HG03378 (cell line): ENCODE data around the gene SELENOO.
"Not testable (repeated sequence)": the region's sequence is repeated elsewhere in the genome, so short reads cannot be mapped to it uniquely, and the experiment has no call there.

Experiments
- ATAC-seq: cut with Tn5 transposase; IDR thresholded peaks from one replicate; pipeline ENCODE4 v1.9.1; 2021; ENCODE audit warnings: mild to moderate bottlenecking, moderate library complexity; ENCODE audit not compliant: unreplicated experiment

SELENOO gene, protein sequence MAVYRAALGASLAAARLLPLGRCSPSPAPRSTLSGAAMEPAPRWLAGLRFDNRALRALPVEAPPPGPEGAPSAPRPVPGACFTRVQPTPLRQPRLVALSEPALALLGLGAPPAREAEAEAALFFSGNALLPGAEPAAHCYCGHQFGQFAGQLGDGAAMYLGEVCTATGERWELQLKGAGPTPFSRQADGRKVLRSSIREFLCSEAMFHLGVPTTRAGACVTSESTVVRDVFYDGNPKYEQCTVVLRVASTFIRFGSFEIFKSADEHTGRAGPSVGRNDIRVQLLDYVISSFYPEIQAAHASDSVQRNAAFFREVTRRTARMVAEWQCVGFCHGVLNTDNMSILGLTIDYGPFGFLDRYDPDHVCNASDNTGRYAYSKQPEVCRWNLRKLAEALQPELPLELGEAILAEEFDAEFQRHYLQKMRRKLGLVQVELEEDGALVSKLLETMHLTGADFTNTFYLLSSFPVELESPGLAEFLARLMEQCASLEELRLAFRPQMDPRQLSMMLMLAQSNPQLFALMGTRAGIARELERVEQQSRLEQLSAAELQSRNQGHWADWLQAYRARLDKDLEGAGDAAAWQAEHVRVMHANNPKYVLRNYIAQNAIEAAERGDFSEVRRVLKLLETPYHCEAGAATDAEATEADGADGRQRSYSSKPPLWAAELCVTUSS

DNA sequence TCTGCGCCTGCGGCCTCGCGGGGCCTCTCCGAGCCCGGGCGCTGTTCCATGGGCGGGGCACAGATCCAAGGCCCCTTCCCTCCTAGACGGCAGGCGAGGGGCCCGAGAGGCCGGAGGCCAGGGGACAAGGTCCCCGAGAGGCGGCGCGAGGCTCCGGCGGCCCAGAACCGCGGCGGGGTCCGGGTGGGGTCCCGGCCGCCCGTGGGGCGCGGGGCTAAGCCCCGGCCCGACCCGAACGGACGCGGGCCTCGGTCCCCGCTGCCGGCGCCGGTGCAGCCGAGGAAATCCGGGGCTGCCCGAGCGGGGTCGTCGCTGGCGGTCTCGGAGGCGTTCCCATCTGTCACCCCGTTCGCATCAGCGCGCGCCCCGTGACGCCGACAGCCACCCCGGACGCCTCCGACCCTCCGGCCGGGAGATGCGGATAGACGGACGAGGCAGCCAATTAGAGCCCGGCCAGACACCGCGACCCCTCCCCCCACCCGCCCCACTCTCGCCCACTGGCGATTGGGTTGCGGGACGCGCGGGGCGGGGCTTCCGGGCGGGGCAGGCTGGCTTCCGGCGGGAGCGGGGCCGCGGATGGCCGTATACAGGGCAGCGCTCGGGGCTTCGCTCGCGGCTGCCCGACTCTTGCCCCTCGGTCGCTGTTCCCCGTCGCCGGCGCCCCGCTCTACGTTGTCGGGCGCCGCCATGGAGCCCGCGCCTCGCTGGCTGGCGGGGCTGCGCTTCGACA, at the start of gene SELENOO:
Gene SELENOO (plus strand): TSS at position 551 of the 730 bp plus-strand sequence. CDS start 26 bp downstream, at position 577.
- ATAC-seq = no peak

DNA sequence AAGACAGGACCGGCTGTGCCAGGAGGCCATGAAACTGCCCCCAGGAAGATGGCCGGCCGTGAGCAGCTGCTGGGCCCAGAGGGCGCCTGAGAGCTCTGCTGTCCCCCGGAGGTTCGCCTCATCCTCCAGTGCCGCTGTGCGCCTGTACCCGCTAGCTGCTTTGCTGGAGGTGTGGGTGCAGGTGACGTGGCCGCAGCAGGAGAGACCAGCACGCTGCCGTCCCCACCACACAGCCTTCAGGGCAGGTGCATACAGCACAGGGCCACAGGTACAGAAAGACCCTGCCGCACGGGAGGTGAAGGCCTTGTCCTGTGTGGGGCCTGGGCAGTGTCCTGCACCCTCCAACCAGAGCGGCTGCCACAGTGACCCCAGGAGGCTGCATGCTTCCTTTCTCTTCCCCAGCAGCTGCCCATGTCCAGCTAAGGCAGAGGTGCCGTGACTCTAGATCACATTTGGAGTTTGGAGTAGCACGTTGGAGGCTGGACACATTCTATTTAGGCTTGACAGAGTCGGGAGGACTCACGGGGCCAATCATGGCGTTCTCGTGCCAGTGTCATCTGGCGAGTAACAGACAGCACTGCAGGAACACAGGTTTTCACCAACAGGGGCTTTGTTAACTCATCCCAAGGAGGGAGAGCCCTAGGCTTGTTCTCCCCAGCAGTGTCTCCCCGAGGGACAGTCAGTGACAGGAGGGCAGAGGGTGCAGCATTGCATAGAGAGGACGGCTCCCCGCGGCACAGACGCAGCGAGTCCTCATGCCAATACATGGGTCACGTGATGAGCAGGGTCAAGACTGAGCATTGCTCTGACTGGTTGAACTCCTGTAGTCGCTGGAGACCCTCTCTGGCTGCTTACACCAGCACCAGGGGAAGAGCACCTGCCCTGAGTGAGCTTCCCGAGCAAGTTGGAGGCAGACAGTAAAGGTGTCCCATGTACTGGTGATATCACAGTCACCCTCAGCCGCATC, 49.0 kb upstream of the SELENOO start:
- ATAC-seq = no peak

DNA sequence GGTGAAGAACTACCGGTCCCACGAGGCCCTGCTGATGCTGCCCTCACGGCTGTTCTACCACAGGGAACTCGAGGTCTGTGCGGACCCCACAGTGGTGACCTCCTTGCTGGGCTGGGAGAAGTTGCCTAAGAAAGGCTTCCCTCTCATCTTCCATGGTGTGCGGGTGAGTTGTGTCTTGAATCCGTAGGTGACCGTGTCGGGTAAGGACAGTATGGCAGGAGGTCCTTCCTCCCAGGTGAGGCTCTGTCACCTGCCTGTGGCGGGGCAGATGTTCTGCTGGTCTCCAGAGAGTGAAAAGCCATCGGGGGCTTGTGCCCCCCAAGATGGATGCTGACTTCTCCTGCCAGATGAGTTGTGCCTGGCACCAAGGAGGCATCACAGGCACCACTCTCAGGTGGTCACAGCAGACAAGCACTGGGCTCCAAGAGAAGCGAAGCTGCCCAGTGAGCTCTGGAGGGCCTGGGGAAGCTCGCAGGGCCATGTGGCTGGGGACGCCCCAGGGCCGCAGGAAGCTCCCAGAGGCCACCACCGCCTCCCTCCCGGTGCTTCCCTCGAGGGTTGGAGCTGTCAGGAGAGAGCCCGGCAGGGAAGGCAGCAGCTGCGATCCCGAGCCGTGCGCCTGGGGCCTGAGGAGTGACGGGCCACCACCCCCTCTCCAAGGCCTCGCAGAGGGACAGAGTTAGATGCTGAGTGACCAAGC, 47.6 kb upstream of the SELENOO start:
- ATAC-seq = no peak

DNA sequence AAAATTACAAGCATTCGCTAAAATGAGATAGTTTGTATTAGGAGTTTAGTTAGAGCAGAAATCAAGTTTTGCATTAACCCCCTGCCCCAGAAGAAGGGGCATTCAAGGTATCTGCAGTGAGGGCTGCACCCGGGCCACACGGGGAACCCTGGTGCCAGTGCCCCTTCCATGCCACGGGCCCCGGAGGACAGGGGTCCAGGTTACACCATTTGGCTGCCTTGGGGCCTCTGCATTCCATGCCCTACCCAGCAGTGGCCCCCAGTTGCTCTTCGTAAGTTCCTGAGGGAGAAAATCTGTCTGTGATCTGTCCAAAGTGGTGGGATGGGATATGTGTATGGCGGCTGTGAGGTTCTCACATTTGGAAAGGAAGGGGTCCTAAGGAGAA, 47.1 kb upstream of the SELENOO start:
- no peak for ATAC-seq

DNA sequence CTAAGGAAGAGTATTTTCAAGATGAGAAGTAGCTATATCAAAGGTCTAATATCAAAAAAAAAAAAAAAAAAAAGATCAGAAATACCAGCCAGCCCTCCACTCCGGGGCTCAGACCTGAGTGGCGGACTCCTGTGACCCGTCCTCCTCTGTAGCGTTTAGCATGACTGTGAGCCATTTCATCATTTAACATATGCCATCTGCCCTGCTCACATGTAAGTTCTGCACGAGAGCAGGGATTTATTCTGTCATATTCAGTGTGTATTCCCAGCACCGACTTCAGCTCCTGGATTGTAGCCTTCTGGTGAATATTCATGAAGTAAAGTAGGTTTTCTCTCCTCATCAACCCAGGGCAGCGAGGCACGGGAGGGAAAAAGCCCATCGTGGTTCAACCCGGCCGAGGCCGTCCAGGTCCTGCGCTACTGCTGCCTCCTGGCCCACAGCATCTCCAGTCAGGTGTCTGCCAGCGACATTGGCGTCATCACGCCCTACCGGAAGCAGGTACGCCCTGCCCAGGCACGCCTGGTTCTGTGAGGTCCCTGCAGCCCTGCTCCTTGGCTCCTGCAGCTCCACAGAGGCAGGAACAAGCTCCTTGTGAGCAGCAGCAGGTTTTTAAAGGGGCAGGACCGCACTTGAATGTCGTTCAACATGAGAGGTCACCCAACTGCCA, 43.0 kb upstream of the SELENOO start:
- no peak for ATAC-seq

DNA sequence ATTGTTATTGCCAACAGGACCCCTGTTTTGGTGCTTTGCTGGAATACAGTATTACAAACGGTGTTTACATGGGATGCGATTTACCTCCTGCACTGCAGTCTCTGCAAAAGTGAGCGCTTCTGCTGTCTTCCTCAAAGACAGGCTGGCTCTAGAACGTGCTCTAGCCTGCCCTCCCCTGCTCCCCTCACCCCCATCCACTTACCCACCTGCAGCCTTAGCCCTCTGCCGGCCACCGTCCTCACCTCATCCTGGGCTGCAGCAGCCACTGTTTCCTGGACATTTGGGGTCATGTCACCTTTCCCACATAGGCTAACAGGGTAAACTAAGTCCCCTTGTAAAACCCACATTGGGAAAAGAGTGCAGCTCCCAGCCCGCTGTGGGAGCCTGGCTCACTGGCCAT, 39.9 kb upstream of the SELENOO start:
- no peak for ATAC-seq

DNA sequence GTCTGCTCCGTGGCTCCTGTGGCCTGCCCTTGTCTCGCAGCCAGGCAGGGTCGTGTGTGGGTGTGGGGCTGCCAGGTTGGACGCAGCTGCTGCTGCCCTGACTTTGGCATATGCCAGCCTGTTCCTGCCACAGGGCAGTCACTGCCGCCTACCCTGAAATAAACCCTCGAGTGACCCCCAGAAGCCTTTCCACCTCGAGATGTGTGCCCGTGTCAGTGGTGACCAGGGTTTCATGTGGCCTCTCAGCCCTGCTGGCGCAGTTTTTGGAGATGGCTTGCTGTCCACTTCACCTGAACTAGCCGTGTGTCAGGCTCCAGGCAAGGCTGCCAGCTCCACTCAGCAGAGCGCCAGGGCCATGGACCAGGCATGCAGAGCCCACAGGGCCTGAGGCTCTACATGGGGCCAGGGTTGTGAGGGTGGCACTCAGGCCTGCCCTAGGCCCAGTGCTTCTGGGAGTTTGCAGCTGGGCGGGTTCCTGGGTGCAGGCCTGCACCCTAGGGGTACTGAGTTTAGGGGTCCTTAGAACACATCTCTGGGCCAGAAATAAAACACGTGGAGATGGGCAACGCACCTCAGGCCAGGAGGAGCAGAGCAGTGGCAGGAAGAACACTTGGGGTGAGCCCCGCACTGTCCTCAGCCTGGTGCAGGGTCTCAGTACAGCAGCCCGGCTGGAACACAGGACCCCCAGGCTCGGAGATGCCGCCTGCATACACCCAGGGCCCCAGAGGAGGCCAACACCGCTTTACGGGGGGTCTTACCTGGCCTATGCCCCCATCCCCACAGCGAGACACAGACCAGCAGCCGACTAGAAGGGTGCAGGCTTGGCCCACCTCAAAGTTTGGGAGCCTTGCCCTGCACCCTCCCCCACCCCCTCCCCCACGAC, 39.1 kb upstream of the SELENOO start:
- no peak for ATAC-seq

DNA sequence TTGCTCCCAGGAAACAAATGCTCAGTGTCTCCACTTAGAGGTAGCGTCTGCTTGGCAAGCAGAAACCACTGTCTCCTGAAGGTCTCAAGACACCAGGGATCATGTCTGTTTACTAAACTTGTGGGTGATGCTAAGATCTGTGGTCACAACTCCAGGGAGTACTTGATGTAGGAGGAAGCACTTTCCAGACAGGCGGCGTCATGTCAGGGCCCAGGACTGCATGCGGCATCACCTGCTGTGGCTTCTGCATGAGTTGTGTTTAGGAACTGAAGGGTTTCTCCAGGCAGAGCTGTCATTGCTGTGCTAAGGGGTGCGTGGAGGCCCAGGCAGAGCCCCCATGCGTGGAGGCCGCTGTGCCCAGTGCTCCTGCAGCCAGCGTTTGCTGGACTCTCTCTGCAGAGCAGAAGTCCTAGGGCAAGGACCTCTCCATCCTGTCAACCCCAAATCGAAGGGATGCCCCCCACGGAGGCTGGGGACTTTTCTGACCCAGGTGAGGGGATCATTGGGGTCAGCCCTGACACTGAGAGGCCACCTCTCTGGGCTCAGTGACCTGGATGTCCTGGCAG, 38.3 kb upstream of the SELENOO start:
- ATAC-seq = no peak

DNA sequence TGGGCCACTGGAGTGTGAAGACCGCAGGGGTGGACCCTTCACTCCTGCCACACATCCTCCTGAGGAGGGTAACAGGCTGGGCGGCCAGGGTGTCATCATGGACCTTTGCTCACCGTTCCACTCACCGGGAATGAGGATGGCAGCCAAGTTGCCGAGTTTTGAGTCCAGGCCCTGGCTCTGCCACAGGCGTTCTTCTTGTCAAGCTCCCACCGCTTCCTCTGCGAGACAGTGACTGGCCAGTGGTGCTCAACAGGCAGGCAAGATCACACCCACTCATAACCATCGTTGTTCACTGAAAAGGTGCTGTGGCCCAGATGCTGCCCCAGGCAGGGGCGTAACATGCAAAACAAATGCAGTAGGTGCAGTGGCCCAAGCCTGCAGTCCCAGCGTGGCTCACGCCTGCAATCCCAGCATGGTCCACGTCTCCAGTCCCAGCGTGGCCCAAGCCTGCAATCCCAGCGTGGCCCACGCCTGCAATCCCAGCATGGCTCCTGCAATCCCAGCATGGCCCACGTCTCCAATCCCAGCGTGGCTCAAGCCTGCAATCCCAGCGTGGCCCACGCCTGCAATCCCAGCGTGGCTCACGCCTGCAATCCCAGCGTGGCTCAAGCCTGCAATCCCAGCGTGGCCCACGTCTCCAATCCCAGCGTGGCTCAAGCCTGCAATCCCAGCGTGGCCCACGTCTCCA, 35.2 kb upstream of the SELENOO start:
- ATAC-seq = no peak

DNA sequence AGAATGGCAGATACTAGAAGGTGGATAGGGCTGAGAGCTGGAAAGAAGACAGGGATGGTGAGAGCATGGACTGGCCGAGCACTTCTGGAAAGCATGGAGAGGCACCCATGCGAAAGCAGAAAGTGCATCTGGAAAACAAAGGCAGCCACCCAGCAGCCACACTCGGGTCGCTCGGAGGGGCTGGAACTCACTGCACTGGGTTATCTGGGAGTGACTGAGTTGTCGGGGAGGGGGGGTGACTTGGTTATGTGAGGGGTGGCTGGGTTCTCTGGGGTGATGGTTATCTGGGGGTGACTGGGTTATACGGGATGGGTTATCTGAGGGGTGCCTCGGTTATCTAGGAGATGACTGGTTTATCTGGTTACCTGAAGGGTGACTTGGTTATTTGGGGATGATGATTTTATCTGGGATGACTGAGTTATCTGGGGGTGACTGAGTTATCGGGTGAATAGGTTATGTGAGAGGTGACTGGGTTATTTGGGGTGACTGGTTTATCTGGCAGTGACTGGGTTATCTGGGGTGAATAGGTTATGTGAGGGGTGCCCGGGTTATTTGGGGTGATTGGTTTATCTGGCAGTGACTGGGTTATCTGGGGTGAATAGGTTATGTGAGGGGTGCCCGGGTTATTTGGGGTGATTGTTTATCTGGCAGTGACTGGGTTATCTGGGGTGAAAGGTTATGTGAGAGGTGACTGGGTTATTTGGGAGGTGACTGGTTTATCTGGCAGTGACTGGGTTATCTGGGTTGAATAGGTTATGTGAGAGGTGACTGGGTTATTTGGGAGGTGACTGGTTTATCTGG, 32.9 kb upstream of the SELENOO start:
- ATAC-seq = no peak

DNA sequence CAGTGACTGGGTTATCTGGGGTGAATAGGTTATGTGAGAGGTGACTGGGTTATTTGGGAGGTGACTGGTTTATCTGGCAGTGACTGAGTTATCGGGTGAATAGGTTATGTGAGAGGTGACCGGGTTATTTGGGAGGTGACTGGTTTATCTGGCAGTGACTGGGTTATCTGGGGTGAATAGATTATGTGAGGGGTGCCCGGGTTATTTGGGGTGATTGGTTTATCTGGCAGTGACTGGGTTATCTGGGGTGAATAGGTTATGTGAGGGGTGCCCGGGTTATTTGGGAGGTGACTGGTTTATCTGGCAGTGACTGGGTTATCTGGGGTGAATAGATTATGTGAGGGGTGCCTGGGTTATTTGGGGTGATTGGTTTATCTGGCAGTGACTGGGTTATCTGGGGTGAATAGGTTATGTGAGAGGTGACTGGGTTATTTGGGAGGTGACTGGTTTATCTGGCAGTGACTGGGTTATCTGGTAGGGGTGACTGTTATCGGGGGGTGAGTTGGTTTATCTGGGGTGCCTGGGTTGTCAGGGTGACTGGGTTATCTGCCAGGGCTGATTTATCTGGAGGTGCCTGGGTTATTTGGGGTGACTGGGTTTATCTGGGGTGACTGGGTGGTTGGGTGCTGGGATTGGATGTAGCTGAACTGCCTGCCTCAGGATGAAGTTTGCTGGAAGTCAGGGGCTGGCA, 32.2 kb upstream of the SELENOO start:
- not testable (repeated sequence) for ATAC-seq

DNA sequence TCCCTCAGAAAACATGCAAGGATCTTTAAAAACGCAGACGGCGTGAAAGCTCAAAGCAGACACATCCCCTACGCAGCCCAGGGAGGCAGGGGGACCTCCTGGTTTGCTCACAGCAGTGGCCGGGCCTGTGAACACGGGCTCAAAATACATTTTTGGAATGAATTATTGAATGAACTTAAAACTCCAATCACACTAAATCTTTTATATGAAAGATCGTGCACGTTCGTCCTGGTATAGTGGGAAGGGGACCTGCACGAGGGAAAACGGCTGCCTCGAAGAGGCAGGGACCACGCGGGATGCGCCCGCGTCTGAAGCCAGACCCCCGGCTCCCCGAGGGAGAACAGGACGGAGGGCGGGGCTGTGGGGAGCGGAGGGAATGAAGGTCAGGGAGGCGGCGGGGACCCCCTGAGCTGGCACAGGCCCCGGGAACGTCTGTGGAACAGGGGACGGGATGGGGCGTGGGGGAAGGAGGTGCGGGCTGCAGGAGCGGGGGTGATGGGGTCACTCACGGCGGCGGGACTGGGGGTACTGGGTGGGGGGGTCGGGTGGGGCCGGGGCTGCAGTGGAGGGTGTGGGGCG, 31.5 kb upstream of the SELENOO start:
- no peak for ATAC-seq

DNA sequence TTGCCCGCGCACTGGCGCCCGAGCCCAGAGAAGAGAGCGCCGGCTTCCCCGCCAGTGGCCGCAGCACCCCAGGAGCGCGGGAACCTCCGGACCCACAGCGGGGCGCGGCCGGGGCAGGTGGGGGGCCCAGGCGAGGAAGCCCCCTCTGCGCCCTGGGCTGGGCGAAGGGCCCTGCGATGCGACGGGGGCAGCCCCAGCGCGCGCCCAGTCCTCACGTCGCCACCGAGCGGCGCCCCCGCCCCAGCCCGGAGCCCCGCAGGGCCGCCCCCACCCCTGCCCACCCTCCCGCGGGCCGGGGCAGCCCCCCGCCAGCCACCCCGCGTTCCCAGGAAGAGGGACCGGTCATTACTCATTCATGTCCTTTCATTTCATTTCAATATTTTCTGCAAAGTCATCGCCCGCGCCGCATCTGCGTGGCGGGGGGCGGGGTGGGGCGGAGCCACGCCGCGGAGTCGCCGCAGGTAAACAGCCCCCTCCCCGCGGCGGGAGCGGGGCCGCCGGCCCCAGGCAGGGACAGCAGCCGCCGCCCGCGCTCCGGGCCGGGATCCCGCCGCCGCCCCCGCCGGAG, 31.0 kb upstream of the SELENOO start:
- ATAC-seq = no peak

DNA sequence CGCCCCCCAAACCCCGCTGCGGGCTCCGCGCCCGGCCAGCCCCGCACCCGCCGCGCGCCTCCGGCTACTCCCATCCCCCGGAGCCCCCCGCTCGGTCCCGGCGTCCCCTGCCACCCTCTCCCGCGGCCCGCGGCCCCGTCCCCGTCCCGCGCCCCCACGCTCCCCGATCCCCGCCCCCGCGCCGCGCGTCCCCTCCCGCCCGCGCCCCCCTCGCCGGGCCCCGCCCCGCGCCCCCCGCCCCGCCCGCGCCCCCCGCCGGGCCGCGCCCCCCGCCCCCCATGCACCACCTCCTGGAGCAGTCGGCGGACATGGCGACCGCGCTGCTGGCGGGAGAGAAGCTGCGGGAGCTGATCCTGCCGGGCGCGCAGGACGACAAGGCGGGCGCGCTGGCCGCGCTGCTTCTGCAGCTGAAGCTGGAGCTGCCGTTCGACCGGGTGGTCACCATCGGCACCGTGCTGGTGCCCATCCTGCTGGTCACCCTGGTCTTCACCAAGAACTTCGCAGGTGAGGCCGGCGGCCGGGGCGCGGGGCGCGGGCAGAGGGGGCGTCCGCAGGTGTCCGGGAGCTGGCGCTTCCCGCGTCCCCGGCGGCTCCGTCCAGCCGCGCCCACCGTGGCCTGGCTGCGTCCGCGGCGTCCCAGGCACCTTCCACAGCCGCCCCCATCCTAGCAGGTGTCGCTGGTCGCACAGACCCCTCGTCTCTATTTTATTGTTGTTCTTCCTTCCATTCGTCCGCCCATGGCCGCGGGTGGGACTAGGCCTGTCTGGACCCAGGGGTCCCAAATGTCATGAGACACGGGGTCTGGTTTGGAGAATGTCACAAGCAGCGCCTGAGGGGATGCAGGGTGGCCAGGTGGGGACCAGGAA, 30.1 kb upstream of the SELENOO start, which contains the start of gene PANX2:
Gene PANX2 (plus strand): TSS at position 279 of the 866 bp plus-strand sequence. CDS start 0 bp downstream, at position 279.
- ATAC-seq = no peak
